Stimulated activated CD4-positive, alpha-beta T cell treated with anti-CD3 and anti-CD28 coated beads, Interleukin-1b, Interleukin-23, amount 100 ng/mL, for 24 hours (primary cell): Measurements from ENCODE around the gene SIGLECL1.
"Not testable (repeated sequence)": the region's sequence is repeated elsewhere in the genome, so short reads cannot be mapped to it uniquely, and the experiment has no call there.

Experiments
- DNase-seq, 4 experiments: peaks; one replicate each; pipeline ENCODE4 v3.0.0-alpha.2; 2020; ENCODE audit warnings: low read depth in 4 of 4, low spot score in 1 of 4

SIGLECL1 gene

DNA sequence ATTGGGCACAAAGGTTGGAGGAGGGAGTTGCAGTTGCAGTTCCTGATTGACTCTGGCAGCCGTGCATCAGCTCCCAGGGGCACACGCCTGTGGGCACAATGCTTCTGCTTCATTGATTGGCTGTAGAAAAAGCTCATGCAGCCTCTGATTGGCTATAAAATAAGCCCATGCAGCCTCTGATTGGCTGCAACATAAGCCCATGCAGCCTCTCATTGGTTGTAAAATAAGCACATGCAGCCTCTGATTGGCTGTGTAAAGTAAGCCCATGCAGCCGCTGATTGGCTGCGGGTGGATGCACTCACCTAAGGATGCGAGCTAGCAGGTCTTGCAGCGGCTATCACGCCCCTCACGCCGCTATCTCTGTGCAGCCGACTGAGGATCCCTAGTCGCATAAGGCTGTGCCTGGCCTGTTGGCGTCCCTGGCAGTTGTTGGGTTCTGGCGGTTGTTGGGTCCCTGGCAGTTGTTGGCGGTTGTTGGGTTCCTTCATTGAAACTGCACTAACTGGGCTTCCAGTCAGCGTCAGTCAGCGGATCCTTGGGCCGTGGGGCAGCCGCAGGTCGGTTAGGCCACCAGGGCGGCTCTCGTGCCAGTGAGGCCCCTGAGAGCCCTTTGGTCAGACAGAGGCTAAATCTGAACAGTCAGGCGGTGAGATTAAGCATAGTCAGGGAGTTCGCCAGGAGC is at the start of gene SIGLECL1:
SIGLECL1 (plus strand) TSS at position 295 of the 682 bp plus-strand sequence. CDS start 12,993 bp downstream, outside the sequence.
- DNase-seq, result no peak

- DNase-seq, result no peak
Measured at GRCh38 chr19:51201712-51202111, 49.2 kb upstream of the SIGLECL1 start.

- DNase-seq, result no peak
Measured at GRCh38 chr19:51203916-51204315, 47.0 kb upstream of the SIGLECL1 start.

DNA sequence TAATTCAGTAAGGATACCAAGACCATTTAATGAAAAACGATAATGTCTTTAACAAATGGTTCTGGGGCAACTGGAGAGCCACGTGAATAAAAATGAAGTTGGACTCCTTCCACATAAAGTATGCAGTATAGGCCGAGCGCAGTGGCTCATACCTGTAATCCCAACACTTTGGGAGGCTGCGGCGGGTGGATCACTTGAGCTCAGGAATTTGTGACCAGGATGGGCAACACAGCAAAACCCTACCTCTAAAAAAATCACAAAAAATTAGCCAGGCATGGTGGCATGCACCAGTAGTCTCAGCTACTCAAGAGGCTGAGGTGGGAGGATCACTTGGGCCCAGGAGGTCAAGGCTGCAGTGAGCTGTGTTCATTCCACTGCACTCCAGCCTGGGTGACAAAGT is 46.6 kb upstream of the SIGLECL1 start:
- DNase-seq, result no peak

DNA sequence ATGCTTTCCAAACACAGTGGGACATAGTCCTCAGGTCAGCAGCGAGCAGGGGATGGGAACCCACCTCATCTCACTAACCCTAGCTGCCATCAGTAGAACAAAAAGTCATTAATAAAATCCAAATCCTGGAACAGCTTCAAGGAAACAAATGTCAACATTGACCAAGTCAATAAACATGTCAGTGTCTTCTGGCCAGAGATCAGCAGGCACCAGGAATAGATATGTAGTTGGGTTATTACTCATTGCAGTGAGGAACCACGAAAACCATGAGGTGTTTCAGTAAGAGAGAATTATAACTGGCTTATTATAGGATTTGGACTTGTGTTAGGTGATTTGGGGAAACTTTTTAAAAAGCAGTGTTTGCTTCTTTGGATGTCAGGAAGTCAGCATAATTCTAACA is 43.1 kb upstream of the SIGLECL1 start:
- no peak for DNase-seq

DNA sequence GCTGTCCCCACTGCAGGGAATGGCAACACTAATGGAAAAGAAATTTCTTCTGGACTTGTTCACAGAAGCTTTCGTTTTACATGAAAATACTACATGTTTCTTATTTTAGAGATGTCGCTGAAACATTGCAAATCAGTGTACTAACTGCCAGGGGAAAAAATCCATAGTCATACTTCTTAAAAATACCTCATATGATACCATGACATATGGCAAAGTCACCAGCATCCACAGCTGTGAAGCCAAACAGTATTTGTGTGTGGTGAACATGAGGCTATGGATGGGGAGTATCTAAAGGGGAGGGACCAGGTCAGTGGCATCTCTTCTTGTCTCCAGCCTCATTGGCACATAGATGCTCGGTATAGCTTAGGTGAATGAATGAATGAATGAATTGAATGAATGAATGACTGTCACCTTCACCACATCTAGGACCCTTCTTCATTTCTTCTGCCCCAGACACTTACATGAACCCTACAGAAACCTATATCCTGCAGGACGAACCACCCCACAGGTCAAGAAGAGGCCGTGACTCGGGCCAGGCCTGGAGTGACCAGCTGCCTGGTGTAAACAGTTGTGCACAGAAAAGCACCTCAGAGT is 40.6 kb upstream of the SIGLECL1 start:
- no peak for DNase-seq

GRCh38 chr19:51210874-51211361 is 40.0 kb upstream of the SIGLECL1 start:
- DNase-seq, result not testable (repeated sequence)

GRCh38 chr19:51211833-51212232 is 39.0 kb upstream of the SIGLECL1 start:
- no peak for DNase-seq

GRCh38 chr19:51219307-51219706 is 31.6 kb upstream of the SIGLECL1 start:
- no peak for DNase-seq

DNA sequence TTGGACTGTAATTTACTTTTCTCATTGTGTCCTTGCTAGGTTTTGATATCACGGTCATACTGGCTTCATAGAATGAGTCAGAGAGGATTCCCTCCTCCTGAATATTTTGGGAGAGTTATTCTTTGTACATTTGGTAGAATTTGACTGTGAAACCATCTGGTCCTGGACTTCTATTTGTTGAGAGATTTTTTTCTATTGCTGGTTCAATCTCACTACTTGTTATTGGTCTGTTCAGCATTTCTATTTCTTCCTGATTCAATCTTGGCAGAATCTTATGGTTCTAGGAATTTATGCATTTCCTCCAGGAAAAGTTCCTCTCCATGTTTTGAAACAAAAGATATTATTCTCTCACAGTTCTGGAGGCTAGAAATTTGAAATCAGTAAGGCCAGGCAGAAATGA is 30.9 kb upstream of the SIGLECL1 start:
- no peak for DNase-seq

- no peak for DNase-seq
Measured at GRCh38 chr19:51220996-51221395, 29.9 kb upstream of the SIGLECL1 start.

DNA sequence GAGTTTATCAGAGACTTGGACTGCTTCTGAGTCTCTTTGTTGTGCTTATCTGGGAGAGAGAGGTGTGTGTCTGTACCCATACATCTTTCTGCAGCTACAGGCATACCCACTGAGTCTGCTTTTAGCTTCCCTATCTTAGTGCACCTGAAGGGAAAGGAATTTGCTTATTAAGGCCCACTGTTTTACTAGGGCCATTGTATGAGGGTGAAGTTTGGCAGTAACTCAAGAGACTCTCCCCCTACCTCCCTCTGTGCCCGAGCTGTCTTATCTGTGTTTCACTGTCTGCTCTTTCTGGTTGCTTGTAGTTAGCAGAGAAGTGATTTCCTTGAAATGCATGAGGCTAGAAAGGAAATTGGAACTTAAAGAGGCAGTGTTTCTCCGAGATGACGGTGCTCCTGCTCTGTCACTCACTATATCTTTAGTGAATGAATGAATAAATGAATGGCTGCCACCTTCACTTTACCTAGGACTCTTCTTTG is 26.7 kb upstream of the SIGLECL1 start:
- no peak for DNase-seq

GRCh38 chr19:51224898-51225393 is 25.9 kb upstream of the SIGLECL1 start, which contains the start of gene CD33:
TSS of gene CD33 (plus strand) at chr19:51225080. CDS start at chr19:51225119, 39 bp downstream.
- not testable (repeated sequence) for DNase-seq

DNA sequence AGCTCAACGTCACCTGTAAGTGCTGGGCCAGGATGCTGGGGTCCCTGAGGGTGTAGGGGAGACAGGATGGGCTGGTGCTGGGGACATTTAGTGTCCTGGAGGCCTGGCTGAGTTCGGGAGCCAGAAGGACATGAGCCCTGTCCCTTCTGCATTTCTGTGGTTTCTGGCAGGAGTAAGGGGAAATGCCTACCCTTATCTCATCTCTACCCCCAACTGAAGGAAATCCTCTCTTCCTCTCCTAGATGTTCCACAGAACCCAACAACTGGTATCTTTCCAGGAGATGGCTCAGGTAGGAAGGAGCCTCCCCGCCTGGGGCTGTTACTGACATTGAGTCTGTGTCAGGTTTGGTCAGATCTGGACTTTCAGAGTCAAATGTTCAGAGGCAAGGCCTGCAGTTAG is 24.8 kb upstream of the SIGLECL1 start:
- DNase-seq, result no peak

DNA sequence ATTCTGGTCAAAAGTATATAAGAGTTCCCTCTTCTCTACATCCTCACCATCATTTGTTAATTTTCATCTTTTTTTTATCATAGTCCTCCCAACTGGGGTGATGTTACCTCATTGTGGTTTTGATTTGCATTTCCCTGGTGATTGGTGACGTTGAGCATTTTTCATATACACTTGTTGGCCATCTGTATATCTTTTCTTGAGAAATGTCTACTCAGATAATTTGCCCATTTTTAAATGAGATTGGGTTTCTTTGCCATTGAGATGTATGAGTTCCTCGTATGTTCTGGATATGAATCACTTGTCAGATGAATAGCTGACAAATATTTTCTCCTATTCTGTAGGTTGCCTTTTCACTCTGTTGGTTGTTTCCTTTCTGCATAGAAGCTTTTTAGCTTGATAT is 23.6 kb upstream of the SIGLECL1 start:
- DNase-seq, result no peak

DNA sequence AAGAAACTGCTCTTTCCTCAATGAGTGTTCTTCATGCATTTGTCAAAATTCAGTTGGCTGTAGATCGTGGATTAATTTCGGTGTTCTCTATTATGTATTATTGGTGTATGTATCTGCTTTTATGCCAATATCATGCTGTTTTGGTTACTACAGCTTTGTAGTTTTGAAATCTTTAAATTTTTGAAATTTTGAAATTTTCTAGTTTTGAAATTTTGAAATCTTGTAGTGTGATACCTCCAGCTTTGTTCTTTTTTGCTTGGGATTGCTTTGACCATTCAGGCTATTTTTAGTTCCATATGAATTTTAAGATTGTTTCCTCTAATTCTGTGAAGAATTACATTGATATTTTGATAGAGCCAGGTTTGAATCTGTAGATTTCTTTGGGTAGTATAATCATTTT is 22.9 kb upstream of the SIGLECL1 start:
- no peak for DNase-seq

GRCh38 chr19:51240866-51241265 is 10.0 kb upstream of the SIGLECL1 start:
- no peak for DNase-seq

GRCh38 chr19:51242881-51243630 is 7.8 kb upstream of the SIGLECL1 start:
- DNase-seq, result no peak

DNA sequence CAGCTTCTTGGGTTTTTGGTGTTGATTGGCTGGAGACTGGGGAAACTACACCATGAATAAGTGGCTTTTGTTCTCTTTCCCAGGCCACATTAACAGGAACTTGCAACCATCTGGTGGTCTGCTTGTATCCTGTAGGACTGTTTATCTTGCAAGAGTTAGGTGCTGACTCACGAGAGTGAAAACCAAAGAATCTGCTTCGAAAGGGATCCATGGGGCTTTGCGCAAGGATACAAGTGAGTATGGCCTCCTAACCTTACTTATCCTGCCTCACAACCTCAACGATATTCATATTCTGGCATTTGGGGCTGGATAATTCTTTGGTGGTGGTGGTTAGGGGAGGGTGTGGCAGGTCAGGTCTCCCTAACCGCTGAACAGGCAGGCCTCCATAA is 4.7 kb upstream of the SIGLECL1 start:
- no peak for DNase-seq

DNA sequence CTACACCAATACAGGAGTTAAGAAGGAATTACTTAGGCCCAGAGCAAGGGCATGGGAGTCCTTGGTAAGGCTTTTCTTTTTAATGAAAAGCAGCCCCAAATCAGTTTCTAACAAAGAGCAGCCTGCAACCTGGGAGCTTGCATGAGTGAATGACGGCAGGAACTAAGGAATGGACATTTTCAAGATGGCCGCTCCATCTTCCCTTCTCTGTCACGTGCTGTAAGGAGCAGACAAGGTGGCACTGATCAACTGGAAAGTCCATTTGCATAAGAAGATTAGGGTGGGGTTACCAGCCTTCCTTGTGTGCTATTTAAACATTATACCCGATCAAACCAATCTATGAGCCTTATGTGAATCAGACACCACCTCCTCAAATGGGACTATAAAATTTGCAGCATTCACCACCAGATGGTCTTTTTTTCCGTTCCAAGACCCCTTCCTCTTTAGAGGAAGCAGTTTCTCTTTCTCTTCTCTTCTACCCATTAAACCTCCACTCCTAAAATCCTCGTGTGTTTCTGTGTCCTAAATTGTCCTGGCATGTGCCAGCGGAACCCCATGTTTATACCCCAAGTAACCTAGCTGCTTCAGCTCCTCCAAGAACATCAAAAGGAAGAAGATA is 2.8 kb upstream of the SIGLECL1 start:
- DNase-seq, result no peak

GRCh38 chr19:51251468-51251820 is 564 bp downstream of the SIGLECL1 start:
- DNase-seq, result no peak
